Mesenchymal stem cell (in vitro differentiated cells and primary cell): Measurements from ENCODE around the gene TRIM28.

Experiments used
- DNase-seq: peaks from one replicate; pipeline ENCODE4 v3.0.0-alpha.2; 2013
- H2AFZ ChIP-seq: one replicate; pipeline ENCODE4 v1.6.1; 2013; ENCODE audit warnings: low read depth, mild to moderate bottlenecking, control low read depth, inconsistent platforms, low read length, moderate library complexity
- H2AK5ac ChIP-seq: 2 replicates; pipeline ENCODE4 v1.6.1; 2013; ENCODE audit warnings: low read length, moderate library complexity, mild to moderate bottlenecking, inconsistent platforms; ENCODE audit not compliant: severe bottlenecking
- H2BK120ac ChIP-seq: one replicate; pipeline ENCODE4 v1.6.1; 2013; ENCODE audit warnings: low read depth, mild to moderate bottlenecking, inconsistent platforms, low read length, moderate library complexity
- H2BK12ac ChIP-seq, 2 experiments: one replicate each; pipeline ENCODE4 v1.6.1; 2013; ENCODE audit warnings: inconsistent platforms in 2 of 2, low read length in 2 of 2, mild to moderate bottlenecking in 2 of 2, moderate library complexity in 2 of 2, control low read depth in 1 of 2
- H2BK15ac ChIP-seq: one replicate; pipeline ENCODE4 v1.6.1; 2013; ENCODE audit warnings: mild to moderate bottlenecking, low read depth, inconsistent platforms; ENCODE audit not compliant: poor library complexity, severe bottlenecking
- H2BK5ac ChIP-seq: 2 replicates; pipeline ENCODE4 v1.6.1; 2013; ENCODE audit warnings: low read depth, mild to moderate bottlenecking, low read length, control low read depth, inconsistent platforms; ENCODE audit not compliant: poor library complexity, severe bottlenecking
- H3K14ac ChIP-seq, 2 experiments: one replicate each; pipeline ENCODE4 v1.6.1; 2013; ENCODE audit warnings: inconsistent platforms in 2 of 2, low read length in 2 of 2, control low read depth in 1 of 2, mild to moderate bottlenecking in 1 of 2, moderate library complexity in 1 of 2
- H3K18ac ChIP-seq, 2 experiments: one replicate each; pipeline ENCODE4 v1.6.1; 2013; ENCODE audit warnings: inconsistent platforms in 2 of 2, low read length in 2 of 2, control low read depth in 1 of 2, low read depth in 1 of 2, mild to moderate bottlenecking in 1 of 2
- H3K23ac ChIP-seq, 2 experiments: one replicate each; pipeline ENCODE4 v1.6.1; 2013; ENCODE audit warnings: inconsistent platforms in 2 of 2, low read length in 2 of 2, mild to moderate bottlenecking in 2 of 2, moderate library complexity in 2 of 2, control low read depth in 1 of 2
- H3K27ac ChIP-seq: 2 replicates; pipeline ENCODE4 v1.5.1; 2013; ENCODE audit warnings: mild to moderate bottlenecking, moderate library complexity, low read length, control low read depth, inconsistent platforms; ENCODE audit not compliant: poor library complexity, severe bottlenecking
- H3K27me3 ChIP-seq, 2 experiments: 2 replicates each; pipeline versions ENCODE4 v1.6.1 to v1.7.0; 2013; ENCODE audit warnings: low read length in 2 of 2, mild to moderate bottlenecking in 2 of 2, moderate library complexity in 2 of 2, control low read depth in 1 of 2, inconsistent platforms in 1 of 2; ENCODE audit not compliant: control insufficient read depth in 1 of 2, insufficient read depth in 1 of 2
- H3K36me3 ChIP-seq, 2 experiments: 2 replicates each; pipeline versions ENCODE4 v1.6.1 to v1.7.0; 2013; ENCODE audit warnings: low read length in 2 of 2, control low read depth in 1 of 2, inconsistent platforms in 1 of 2, low read depth in 1 of 2, mild to moderate bottlenecking in 1 of 2; ENCODE audit not compliant: insufficient read depth in 2 of 2, control insufficient read depth in 1 of 2
- H3K4ac ChIP-seq, 2 experiments: one replicate each; pipeline ENCODE4 v1.6.1; 2013; ENCODE audit warnings: inconsistent platforms in 2 of 2, low read length in 2 of 2, mild to moderate bottlenecking in 2 of 2, moderate library complexity in 2 of 2, control low read depth in 1 of 2, low read depth in 1 of 2
- H3K4me1 ChIP-seq: 2 replicates; pipeline ENCODE4 v1.6.1; 2013; ENCODE audit warnings: low read depth, low read length, control low read depth; ENCODE audit not compliant: control insufficient read depth, insufficient read depth
- H3K4me2 ChIP-seq: 2 replicates; pipeline ENCODE4 v1.6.1; 2013; ENCODE audit warnings: low read length, mild to moderate bottlenecking, inconsistent platforms; ENCODE audit not compliant: poor library complexity, severe bottlenecking
- H3K4me3 ChIP-seq, 2 experiments: 2 replicates each; pipeline versions ENCODE4 v1.5.1 to v1.7.0; 2013; ENCODE audit warnings: low read length in 2 of 2, mild to moderate bottlenecking in 2 of 2, control low read depth in 1 of 2, low read depth in 1 of 2; ENCODE audit not compliant: insufficient read depth in 1 of 2
- H3K79me1 ChIP-seq: replicated peaks from 2 replicates; pipeline ENCODE4 v1.6.1; 2013; ENCODE audit warnings: mild to moderate bottlenecking, control low read depth, low read length, inconsistent platforms; ENCODE audit not compliant: poor library complexity, severe bottlenecking
- H3K9ac ChIP-seq: 2 replicates; pipeline ENCODE4 v1.7.0; 2013; ENCODE audit warnings: mild to moderate bottlenecking, low read length, moderate library complexity
- H3K9me3 ChIP-seq: 2 replicates; pipeline ENCODE4 v1.7.0; 2013; ENCODE audit warnings: mild to moderate bottlenecking, low read length; ENCODE audit not compliant: control insufficient read depth
- H4K8ac ChIP-seq: one replicate; pipeline ENCODE4 v1.6.1; 2013; ENCODE audit warnings: inconsistent platforms, mild to moderate bottlenecking, low read length, moderate library complexity
- H4K91ac ChIP-seq: one replicate; pipeline ENCODE4 v1.6.1; 2013; ENCODE audit warnings: mild to moderate bottlenecking, low read length, inconsistent platforms
- WGBS: methylation state at CpG from one replicate; pipeline ENCODE4 v1.1.7; 2013; ENCODE audit warnings: mixed read lengths; 5-methylcytosine and 5-hydroxymethylcytosine counted together

Gene TRIM28

GRCh38 chr19:58572818-58573657, 29.2 kb downstream of the TRIM28 start, which contains the start of gene MZF1:
TSS of gene MZF1 (minus strand) at chr19:58573335. CDS start at chr19:58571389, 1,946 bp downstream.
- H4K91ac ChIP-seq = peak within 1 kb of the TSS; percentile 100
- H2BK120ac ChIP-seq = peak within 1 kb of the TSS; percentile 66
- peaks cover 33% of the 10 kb centered on the region for H3K79me1 ChIP-seq
- H3K4ac ChIP-seq = peak within 1 kb of the TSS; percentile 73 to 90
- H3K9me3 ChIP-seq = no peaks in the 10 kb centered on the region
- H3K4me2 ChIP-seq = peak within 1 kb of the TSS; percentile 80
- peak within 1 kb of the TSS; percentile 42 for H2AFZ ChIP-seq
- under 1% methylated on average over 73 of the region's 75 CpGs for WGBS
- H3K9ac ChIP-seq = peak within 1 kb of the TSS; percentile 99
- peak within 1 kb of the TSS; percentile 82 to 91 for H3K4me3 ChIP-seq
- peak within 1 kb of the TSS; percentile 98 for H4K8ac ChIP-seq
- peak within 1 kb of the TSS; percentile 96 for H3K18ac ChIP-seq
- peak; percentile 100 for DNase-seq
- peak within 1 kb of the TSS; percentile 79 for H2BK5ac ChIP-seq
- peak within 1 kb of the TSS in 1 of 2 experiments; percentile 90 for H3K14ac ChIP-seq
- peaks cover 32 to 42% of the 10 kb centered on the region in 2 experiments for H3K36me3 ChIP-seq
- no peak within 1 kb of the TSS for H2AK5ac ChIP-seq
- H3K27me3 ChIP-seq = no peaks in the 10 kb centered on the region
- H3K4me1 ChIP-seq = peaks cover 8% of the 10 kb centered on the region
- H3K27ac ChIP-seq = peak within 1 kb of the TSS; percentile 97
- H2BK15ac ChIP-seq = peak within 1 kb of the TSS; percentile 96
- peak within 1 kb of the TSS; percentile 38 to 85 for H2BK12ac ChIP-seq
- H3K23ac ChIP-seq = peak within 1 kb of the TSS in 1 of 2 experiments; percentile 75

GRCh38 chr19:58573658-58574164, 29.8 kb downstream of the TRIM28 start:
- Histone ChIP-seq H3K4me2 (peak overlapping the region; percentile 80), H3K36me3 (peaks cover 33 to 42% of the 10 kb centered on the region in 2 experiments), H3K18ac (no peak overlapping the region), H3K27me3 (no peaks in the 10 kb centered on the region), H3K4ac (no peak overlapping the region), H3K79me1 (peaks cover 36% of the 10 kb centered on the region), H3K9ac (peak overlapping the region; percentile 99), H2BK120ac (no peak overlapping the region), H3K27ac (peak overlapping the region; percentile 97), H2BK12ac (no peak overlapping the region), H3K4me3 (peak overlapping the region; percentile 82 to 91), H3K23ac (no peak overlapping the region), H4K91ac (no peak overlapping the region), H2BK15ac (no peak overlapping the region), H3K4me1 (peaks cover 14% of the 10 kb centered on the region), H2AK5ac (no peak overlapping the region), H2AFZ (peak overlapping the region; percentile 42), H3K14ac (no peak overlapping the region), H4K8ac (no peak overlapping the region), H2BK5ac (no peak overlapping the region), H3K9me3 (no peaks in the 10 kb centered on the region)
- WGBS = 3% methylated on average over 20 of the region's 20 CpGs
- no peak for DNase-seq

GRCh38 chr19:58575183-58576041, 31.5 kb downstream of the TRIM28 start:
- peak overlapping the region; percentile 92 for H3K27ac ChIP-seq
- peak overlapping the region; percentile 75 for H2BK15ac ChIP-seq
- H3K4ac ChIP-seq = peak overlapping the region in 1 of 2 experiments; percentile 90
- H2BK120ac ChIP-seq = peak overlapping the region; percentile 83
- H4K8ac ChIP-seq = peak overlapping the region; percentile 97
- peak overlapping the region; percentile 58 for H2BK5ac ChIP-seq
- peak overlapping the region; percentile 74 for H2AFZ ChIP-seq
- peak overlapping the region in 1 of 2 experiments; percentile 34 for H3K23ac ChIP-seq
- peak overlapping the region; percentile 94 to 97 for H3K18ac ChIP-seq
- peak overlapping the region in 1 of 2 experiments; percentile 43 for H2BK12ac ChIP-seq
- H3K4me3 ChIP-seq = peak overlapping the region; percentile 75 to 86
- DNase-seq = peak; percentile 97
- peak overlapping the region; percentile 99 for H3K9ac ChIP-seq
- no peaks in the 10 kb centered on the region for H3K27me3 ChIP-seq
- H3K4me2 ChIP-seq = peak overlapping the region; percentile 84
- no peak overlapping the region for H2AK5ac ChIP-seq
- WGBS = 1% methylated on average over 66 of the region's 66 CpGs
- H3K9me3 ChIP-seq = no peaks in the 10 kb centered on the region
- H4K91ac ChIP-seq = peak overlapping the region; percentile 55
- H3K14ac ChIP-seq = peak overlapping the region in 1 of 2 experiments; percentile 94
- peaks cover 12% of the 10 kb centered on the region for H3K4me1 ChIP-seq
- peaks cover 22% of the 10 kb centered on the region for H3K79me1 ChIP-seq
- peaks cover 16 to 26% of the 10 kb centered on the region in 2 experiments for H3K36me3 ChIP-seq
